Right cardiac atrium (tissue), 5 donors: ENCODE data around the gene FEV. TPM values are rescaled to one million over a fixed set of nuclear protein-coding genes. Genes with fewer than 3 reads are reported as not detected.

Source experiments
- ATAC-seq, 2 donors: fragments of 200-7000 bp; cut with Tn5 transposase; one replicate each; pipeline versions ENCODE4 v1.8.0 to v1.9.1; 2020; ENCODE audit warnings: moderate library complexity in 2 of 2, mild to moderate bottlenecking in 1 of 2
- DNase-seq, 3 donors: peaks; one replicate each; pipeline ENCODE4 v3.0.0-alpha.2; 2020
- H3K27ac ChIP-seq: one replicate; pipeline ENCODE4 v1.5.1; 2013; ENCODE audit warnings: mild to moderate bottlenecking, low read length, control low read depth, moderate library complexity
- H3K27me3 ChIP-seq: one replicate; pipeline ENCODE4 v1.6.1; 2013; ENCODE audit not compliant: control insufficient read depth, insufficient read depth
- H3K4me1 ChIP-seq: one replicate; pipeline ENCODE4 v1.6.1; 2013; ENCODE audit warnings: low read length; ENCODE audit not compliant: control insufficient read depth, insufficient read depth
- H3K4me3 ChIP-seq: one replicate; pipeline ENCODE4 v1.5.1; 2013; ENCODE audit warnings: low read length, control low read depth
- H3K9me3 ChIP-seq: one replicate; pipeline ENCODE4 v1.6.1; 2013; ENCODE audit warnings: low read length; ENCODE audit not compliant: control insufficient read depth
- WGBS: extraction: QIAGEN DNeasy Blood & Tissue Kit; methylation state at CpG from one replicate; pipeline ENCODE4 v1.1.7; 2013; 5-methylcytosine and 5-hydroxymethylcytosine counted together
- intact Hi-C, 4 donors: fragments of 100-400 bp; cut with DNase I; formaldehyde crosslinking; loops; one replicate each; pipeline versions ENCODE4 v1.11.0 to v1.14.0; 2022 to 2023
- polyA plus RNA-seq: library from polyadenylated mRNA; stranded (reverse); fragments of 200-250 nt; gene quantifications from one replicate; pipeline ENCODE4 v1.2.3, GENCODE V29; 2013
- total RNA-seq, 4 donors: library from RNA; stranded (reverse); fragmentation: NEBNext Ultra II Directional; extraction: Animal tissue kit (Norgen Biotek cat#: 25700); gene quantifications; one replicate each; pipeline ENCODE4 v1.2.1, GENCODE V29; 2021
- donor health status: healthy with polysubstance abuse.
- donor health status: DM: no; HTN: yes; CAD: no.
- donor health status: DM: no; HTN: no; CAD: no.
- donor health status: DM: no; HTN: yes; CAD: no; lungs with severe emphysema.
- donor health status: DM: yes; HTN: yes; CAD: no.

Gene FEV
- total and polyA plus RNA-seq, 5 donors: not detected

GRCh38 chr2:218963601-218964000 lies 21.4 kb downstream of the FEV start:
- intact Hi-C loops: no loop called here
- WGBS: 15% methylated on average over 5 of the region's 5 CpGs

GRCh38 chr2:218962859-218963492 lies 22.0 kb downstream of the FEV start:
- peak; percentile 71 to 89 (median 88) for DNase-seq
- H3K4me3 ChIP-seq: no peak overlapping the region

More at GRCh38 chr2:218963601-218964000, 21.4 kb downstream of the FEV start:
- Histone ChIP-seq H3K27me3 (no peaks in the 10 kb centered on the region), H3K4me1 (no peaks in the 10 kb centered on the region), H3K4me3 (no peak overlapping the region), H3K27ac (no peak overlapping the region), H3K9me3 (no peaks in the 10 kb centered on the region)
- ATAC-seq: no peak
- DNase-seq: no peak

DNA sequence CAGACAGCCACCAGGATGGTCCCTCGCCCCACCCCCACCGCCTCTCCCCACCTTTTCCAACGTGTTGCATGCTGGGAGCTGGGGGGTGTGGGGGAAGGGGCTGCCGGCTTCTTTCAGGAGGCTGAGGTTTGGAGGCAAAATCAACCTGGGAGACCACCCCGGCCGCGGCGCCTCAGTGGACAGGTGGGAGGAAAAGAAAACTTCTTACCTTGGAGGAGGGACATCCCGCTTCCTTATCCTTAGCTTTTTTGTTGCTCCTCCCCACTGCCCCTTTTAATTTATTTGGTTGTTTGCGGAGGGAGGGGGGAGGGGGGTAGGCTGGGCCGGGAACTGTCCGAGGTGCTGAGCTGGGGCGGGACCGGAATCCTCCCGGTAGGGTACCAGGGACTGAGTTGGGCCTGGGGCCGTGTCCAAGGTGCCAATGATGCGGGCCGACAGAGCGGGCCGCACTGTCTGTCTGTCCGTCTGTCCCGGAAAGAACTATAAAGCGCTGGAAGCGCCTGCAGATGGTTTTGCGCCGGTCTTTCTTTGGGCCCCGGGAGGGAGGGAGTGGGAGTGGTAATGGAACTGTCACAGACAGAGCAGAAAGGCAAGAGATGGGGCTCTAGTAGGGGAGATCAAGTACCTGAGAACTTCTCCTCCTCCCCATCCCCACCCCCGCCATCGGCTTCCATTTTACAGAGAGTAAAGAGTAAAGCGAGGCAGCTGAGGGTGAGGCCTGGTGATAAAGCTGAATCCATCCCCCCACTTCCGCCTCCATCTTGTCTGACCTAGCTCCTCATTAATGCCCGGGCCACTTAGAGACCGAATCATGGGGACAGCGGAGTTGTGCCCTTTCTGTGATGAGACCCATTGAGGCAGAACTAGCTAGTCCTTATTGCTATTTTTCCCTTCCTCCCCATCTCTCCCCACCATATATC lies 23.1 kb downstream of the FEV start:
- no peak for DNase-seq
- H3K4me3 ChIP-seq: no peak overlapping the region
- intact Hi-C loops: no loop called here
- no peak for ATAC-seq
- no peaks in the 10 kb centered on the region for H3K27me3 ChIP-seq
- no peaks in the 10 kb centered on the region for H3K9me3 ChIP-seq
- H3K27ac ChIP-seq: no peak overlapping the region
- no peaks in the 10 kb centered on the region for H3K4me1 ChIP-seq
- 10% methylated on average over 34 of the region's 34 CpGs for WGBS

More at GRCh38 chr2:218962859-218963492, 22.0 kb downstream of the FEV start:
- no peaks in the 10 kb centered on the region for H3K9me3 ChIP-seq
- WGBS: 2% methylated on average over 42 of the region's 42 CpGs
- H3K27me3 ChIP-seq: no peaks in the 10 kb centered on the region
- ATAC-seq: peak in 1 of 2 donors; percentile 62
- intact Hi-C loops: no loop called here
- H3K4me1 ChIP-seq: no peaks in the 10 kb centered on the region
- no peak overlapping the region for H3K27ac ChIP-seq

DNA sequence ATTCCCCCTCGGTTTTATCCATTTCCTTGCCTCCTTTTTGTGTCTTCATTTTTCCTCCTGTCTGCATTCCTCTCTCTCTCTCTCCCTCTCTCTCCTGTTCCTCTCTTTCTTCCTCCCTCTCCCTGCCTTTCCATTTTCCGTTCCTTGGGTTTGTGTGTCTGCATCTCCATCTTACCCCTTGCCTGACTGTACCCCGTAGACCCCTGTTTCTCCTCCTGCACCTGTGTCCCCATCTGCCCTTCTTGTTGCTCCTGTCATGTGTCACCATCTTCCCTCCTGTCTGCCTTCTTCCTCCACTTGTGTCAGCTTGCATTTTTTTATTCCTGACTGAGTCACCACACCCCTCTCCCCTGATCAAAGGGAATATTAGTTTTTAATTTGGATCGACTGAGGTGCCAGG lies 23.8 kb downstream of the FEV start:
- H3K4me1 ChIP-seq: no peaks in the 10 kb centered on the region
- intact Hi-C loops: no loop called here
- H3K27me3 ChIP-seq: no peaks in the 10 kb centered on the region
- no peak overlapping the region for H3K27ac ChIP-seq
- DNase-seq (no peak), ATAC-seq (no peak)
- H3K4me3 ChIP-seq: no peak overlapping the region
- H3K9me3 ChIP-seq: no peaks in the 10 kb centered on the region
- WGBS: 6% methylated on average over 4 of the region's 4 CpGs

GRCh38 chr2:218960309-218961165 lies 24.4 kb downstream of the FEV start:
- 3% methylated on average over 87 of the region's 87 CpGs for WGBS
- Histone ChIP-seq H3K9me3 (no peaks in the 10 kb centered on the region), H3K4me3 (no peak overlapping the region), H3K27ac (no peak overlapping the region), H3K27me3 (no peaks in the 10 kb centered on the region), H3K4me1 (no peaks in the 10 kb centered on the region)
- DNase-seq (peak in 1 of 3 donors; percentile 50), ATAC-seq (no peak)
- intact Hi-C loops: no loop called here

- intact Hi-C loops: no loop called here
- H3K4me1 ChIP-seq: no peaks in the 10 kb centered on the region
Observed at GRCh38 chr2:218959761-218960308, 25.1 kb downstream of the FEV start.

DNA sequence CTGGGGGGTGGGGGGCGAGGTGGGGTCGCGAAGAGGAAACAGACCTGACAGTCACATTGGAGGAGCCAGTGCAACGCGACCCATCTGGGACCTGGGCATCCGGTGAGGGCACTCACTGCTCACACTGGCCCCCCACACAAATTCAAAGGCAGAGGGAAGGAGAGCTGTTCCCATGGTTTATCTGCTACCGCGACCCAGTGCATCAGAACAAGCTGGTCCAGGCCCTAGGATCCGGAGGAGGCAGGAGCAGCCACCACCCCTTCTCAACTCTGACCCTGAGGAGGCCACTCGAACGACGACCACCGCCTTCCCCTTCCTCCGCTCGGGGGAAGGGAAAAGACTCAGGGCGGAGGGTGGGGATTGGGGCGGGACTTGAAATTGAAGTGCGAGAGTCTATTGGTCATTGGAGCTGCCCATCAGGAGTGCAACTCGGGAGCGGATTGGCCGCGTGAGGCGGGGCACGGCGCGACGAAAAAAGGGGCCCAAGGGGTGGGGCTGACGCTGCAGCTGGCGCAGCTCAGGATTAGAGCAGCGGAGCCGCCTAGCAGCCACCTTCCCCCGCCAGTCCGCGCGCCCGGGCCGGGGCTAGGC lies 25.7 kb downstream of the FEV start, which contains the start of gene CDK5R2:
TSS of gene CDK5R2 (plus strand) at position 526 of the 591 bp plus-strand sequence. CDS start 155 bp downstream, outside the sequence.
- H3K27me3 ChIP-seq: no peaks in the 10 kb centered on the region
- peak; percentile 72 to 91 (median 88) for DNase-seq
- no peak within 1 kb of the TSS for H3K27ac ChIP-seq
- no peaks in the 10 kb centered on the region for H3K9me3 ChIP-seq
- H3K4me1 ChIP-seq: no peaks in the 10 kb centered on the region
- 1% methylated on average over 37 of the region's 37 CpGs for WGBS
- intact Hi-C loops: no loop called here
- H3K4me3 ChIP-seq: peak within 1 kb of the TSS; percentile 59
- ATAC-seq: peak; percentile 73 to 86

More at GRCh38 chr2:218959761-218960308, 25.1 kb downstream of the FEV start:
- H3K9me3 ChIP-seq: no peaks in the 10 kb centered on the region
- ATAC-seq (no peak), DNase-seq (no peak)
- H3K4me3 ChIP-seq: peak overlapping the region; percentile 59
- 2% methylated on average over 67 of the region's 67 CpGs for WGBS
- H3K27me3 ChIP-seq: no peaks in the 10 kb centered on the region
- H3K27ac ChIP-seq: no peak overlapping the region

GRCh38 chr2:218958276-218958675 lies 26.7 kb downstream of the FEV start:
- H3K9me3 ChIP-seq: no peaks in the 10 kb centered on the region
- no peak for DNase-seq
- H3K27me3 ChIP-seq: no peaks in the 10 kb centered on the region
- intact Hi-C loops: no loop called here
- WGBS: 92% methylated on average over 1 of the region's 1 CpG
- no peak overlapping the region for H3K27ac ChIP-seq
- ATAC-seq: no peak
- no peak overlapping the region for H3K4me3 ChIP-seq
- no peaks in the 10 kb centered on the region for H3K4me1 ChIP-seq

DNA sequence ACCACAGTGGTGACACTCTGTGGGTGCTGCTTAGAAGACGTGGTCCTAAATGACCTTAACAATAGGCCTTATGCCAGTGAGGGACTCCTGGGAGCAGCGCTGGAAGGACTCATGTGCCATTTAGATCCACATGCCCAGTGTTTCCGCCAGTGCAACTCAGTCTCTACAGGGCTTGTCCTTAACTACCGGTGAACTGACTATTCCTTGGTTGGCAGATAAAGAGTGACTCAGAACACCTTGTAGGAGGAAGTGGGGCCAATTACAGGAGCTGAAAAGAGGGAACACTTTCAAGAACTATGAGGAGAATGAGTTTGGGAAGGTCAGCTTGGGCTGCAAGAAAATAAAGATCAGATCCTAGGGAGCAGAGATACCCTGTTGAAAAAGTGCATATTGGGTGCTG lies 27.3 kb downstream of the FEV start:
- Histone ChIP-seq H3K4me1 (no peaks in the 10 kb centered on the region), H3K27me3 (no peaks in the 10 kb centered on the region), H3K4me3 (no peak overlapping the region), H3K9me3 (no peaks in the 10 kb centered on the region), H3K27ac (no peak overlapping the region)
- 78% methylated on average over 4 of the region's 4 CpGs for WGBS
- no peak for ATAC-seq
- no peak for DNase-seq
- intact Hi-C loops: no loop called here

GRCh38 chr2:218956039-218956438 lies 28.9 kb downstream of the FEV start:
- Histone ChIP-seq H3K9me3 (no peaks in the 10 kb centered on the region), H3K4me3 (no peak overlapping the region), H3K27me3 (no peaks in the 10 kb centered on the region), H3K4me1 (no peaks in the 10 kb centered on the region), H3K27ac (no peak overlapping the region)
- ATAC-seq (no peak), DNase-seq (no peak)
- intact Hi-C loops: no loop called here
- WGBS: 44% methylated on average over 1 of the region's 1 CpG
